Ishikawa (cell line): ENCODE measurements around the gene SMURF1.
A peak's percentile ranks its signal among the peaks of the same experiment; 100 is the strongest.

Source experiments
- CEBPB ChIP-seq: IDR thresholded peaks from 2 replicates; pipeline ENCODE4 v1.6.1; 2012
- CREB1 ChIP-seq: IDR thresholded peaks from 2 replicates; pipeline ENCODE4 v1.6.1; 2012; ENCODE audit warnings: low read depth
- EGR1 ChIP-seq: IDR thresholded peaks from 2 replicates; pipeline ENCODE4 v1.6.1; 2012
- EP300 ChIP-seq: IDR thresholded peaks from 2 replicates; pipeline ENCODE4 v1.6.1; 2012; ENCODE audit warnings: borderline replicate concordance
- FOXM1 ChIP-seq: IDR thresholded peaks from 2 replicates; pipeline ENCODE4 v1.6.1; 2012; ENCODE audit warnings: low read depth, borderline replicate concordance
- MAX ChIP-seq: IDR thresholded peaks from 2 replicates; pipeline ENCODE4 v1.6.1; 2012
- NFIC ChIP-seq: IDR thresholded peaks from 2 replicates; pipeline ENCODE4 v1.6.1; 2012
- RAD21 ChIP-seq: IDR thresholded peaks from 2 replicates; pipeline ENCODE4 v1.6.1; 2012; ENCODE audit warnings: low read depth
- REST ChIP-seq: IDR thresholded peaks from 2 replicates; pipeline ENCODE4 v1.6.1; 2012; ENCODE audit warnings: low read depth, mild to moderate bottlenecking
- TAF1 ChIP-seq: IDR thresholded peaks from 2 replicates; pipeline ENCODE4 v1.6.1; 2012; ENCODE audit warnings: low read depth, mild to moderate bottlenecking
- TCF12 ChIP-seq: IDR thresholded peaks from 2 replicates; pipeline ENCODE4 v1.6.1; 2012; ENCODE audit warnings: low read depth
- TEAD4 ChIP-seq: IDR thresholded peaks from 2 replicates; pipeline ENCODE4 v1.6.1; 2012
- USF1 ChIP-seq: IDR thresholded peaks from 2 replicates; pipeline ENCODE4 v1.6.1; 2012
- YY1 ChIP-seq: IDR thresholded peaks from 2 replicates; pipeline ENCODE4 v1.6.1; 2012; ENCODE audit warnings: low read depth
- ZBTB7A ChIP-seq: IDR thresholded peaks from 2 replicates; pipeline ENCODE4 v1.6.1; 2012; ENCODE audit warnings: low read depth

SMURF1 gene

GRCh38 chr7:99137411-99138180, 6.3 kb downstream of the SMURF1 start:
- TF ChIP-seq YY1 (no peak), CEBPB (no peak), TEAD4 (peak; percentile 65), TCF12 (no peak), RAD21 (no peak), EGR1 (no peak), REST (no peak), MAX (no peak)

- TF ChIP-seq YY1 (no peak), RAD21 (no peak), TAF1 (no peak), ZBTB7A (no peak), REST (no peak), TCF12 (no peak), EP300 (no peak), NFIC (no peak), EGR1 (no peak), USF1 (no peak), TEAD4 (no peak), CEBPB (no peak), MAX (no peak), FOXM1 (no peak), CREB1 (no peak)
These were observed 8.0 kb downstream of the SMURF1 start for GRCh38 chr7:99135938-99136337.

GRCh38 chr7:99133766-99134564, 9.9 kb downstream of the SMURF1 start:
- TF ChIP-seq YY1 (no peak), USF1 (no peak), MAX (no peak), ZBTB7A (no peak), FOXM1 (no peak), TEAD4 (no peak), CEBPB (no peak), TCF12 (no peak), RAD21 (no peak), EGR1 (no peak), NFIC (no peak), TAF1 (no peak), REST (no peak), EP300 (no peak), CREB1 (no peak)
